HT1080 (cell line): ENCODE measurements around the gene AKAP11. TPM values are rescaled to one million over a fixed set of nuclear protein-coding genes. Genes with fewer than 3 reads are reported as not detected.
A peak's percentile ranks its signal among the peaks of the same experiment; 100 is the strongest.

ENCODE experiments used
- DNase-seq: peaks from one replicate; pipeline ENCODE4 v3.0.0-alpha.2; 2015; ENCODE audit warnings: low read depth
- total RNA-seq: library from RNA; depleted of rRNA; stranded (reverse); fragments of >200 nt; shearing (Covaris generic); gene quantifications from 2 replicates; pipeline ENCODE4 v1.2.3, GENCODE V29; 2014

Gene AKAP11
- total RNA-seq, 1 experiment from 2014 or later: 18.2 TPM

DNA sequence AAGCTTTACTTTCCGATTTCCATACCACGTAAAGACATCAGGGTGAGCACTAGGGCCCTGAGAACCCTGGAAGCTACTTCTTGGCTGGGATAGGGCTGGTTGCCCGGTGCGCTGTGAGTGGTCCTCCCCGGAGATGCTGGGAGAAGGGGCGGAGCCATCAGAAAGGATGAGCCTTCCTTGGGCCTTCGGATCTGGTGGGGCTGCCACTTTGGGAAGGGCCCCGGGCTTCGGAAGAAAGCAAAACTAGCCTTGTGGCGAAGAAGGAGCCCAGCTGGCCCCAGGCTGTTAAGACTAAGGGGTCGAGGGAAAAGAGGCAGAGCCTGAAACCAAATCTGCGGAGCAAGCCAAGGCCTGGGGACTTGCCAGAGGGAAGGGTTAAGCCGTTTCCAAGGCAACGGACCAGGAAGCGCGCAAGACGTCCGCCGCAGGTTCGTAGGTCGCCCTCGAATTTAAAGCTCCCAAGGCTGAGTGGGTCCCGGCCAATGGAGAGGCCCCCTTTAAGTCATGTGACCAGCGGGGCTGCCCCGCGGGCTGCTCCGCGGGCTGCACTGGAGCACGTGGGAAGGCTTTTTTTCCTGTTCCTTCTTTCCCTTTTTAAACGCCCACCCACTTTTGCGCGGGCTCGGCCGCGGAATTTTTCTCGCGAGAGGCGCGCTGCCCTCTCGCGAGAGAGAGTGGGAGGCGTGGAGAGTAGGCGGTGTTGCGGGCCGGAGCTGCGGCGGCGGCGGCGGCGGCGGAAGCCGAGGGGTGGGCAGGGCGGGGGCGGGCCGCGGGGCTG, 426 bp upstream of the AKAP11 start:
- peak; percentile 100 for DNase-seq

DNA sequence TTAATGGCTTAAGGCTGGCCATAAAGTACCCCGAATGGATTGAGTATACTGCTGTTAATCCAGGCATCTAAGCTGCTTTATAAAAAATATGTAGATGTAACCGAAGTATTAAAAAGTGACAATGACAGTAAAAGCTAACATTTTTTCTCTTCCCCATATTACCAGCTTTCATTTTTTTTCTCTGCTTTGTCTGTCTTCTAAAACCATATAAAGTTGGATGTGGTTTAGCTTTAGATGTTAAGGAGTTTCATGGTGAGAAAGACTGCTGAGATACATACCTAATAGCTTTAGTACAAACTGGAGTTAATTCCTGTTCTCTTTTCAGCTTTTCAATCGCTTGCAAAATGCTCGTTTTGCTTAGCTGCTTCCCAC, 838 bp downstream of the AKAP11 start:
- no peak for DNase-seq

DNA sequence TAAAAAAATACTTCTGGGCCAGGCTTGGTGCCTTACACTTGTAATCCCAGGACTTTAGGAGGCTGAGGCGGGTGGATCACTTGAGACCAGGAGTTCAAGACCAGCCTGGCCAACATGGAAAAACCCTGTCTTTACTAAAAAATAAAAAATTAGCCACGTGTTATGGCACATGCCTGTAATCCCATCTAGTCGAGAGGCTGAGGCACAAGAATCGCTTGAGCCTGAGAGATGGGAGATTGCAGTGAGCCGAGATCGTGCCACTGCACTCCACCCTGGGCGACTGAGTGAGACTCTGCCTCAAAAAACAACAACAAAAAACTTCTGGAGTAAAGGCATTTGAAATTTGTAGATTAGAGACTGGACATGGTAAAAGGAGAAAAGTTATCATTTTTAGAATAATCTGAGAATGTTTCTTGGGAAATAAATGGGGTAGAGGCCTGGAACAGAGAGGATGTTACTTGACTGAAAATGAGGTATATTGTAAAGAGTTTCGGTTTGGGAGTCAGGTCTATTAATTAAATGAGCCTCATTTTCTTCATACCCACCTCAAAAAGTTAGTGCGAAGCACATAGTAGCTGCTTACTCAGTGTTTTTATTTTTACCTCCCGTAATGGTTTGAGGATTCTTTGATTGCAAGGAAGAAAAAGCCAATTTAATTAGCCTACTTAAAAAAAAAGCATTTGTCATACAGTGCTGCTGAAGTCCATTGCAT, 2.6 kb downstream of the AKAP11 start:
- DNase-seq: no peak

DNA sequence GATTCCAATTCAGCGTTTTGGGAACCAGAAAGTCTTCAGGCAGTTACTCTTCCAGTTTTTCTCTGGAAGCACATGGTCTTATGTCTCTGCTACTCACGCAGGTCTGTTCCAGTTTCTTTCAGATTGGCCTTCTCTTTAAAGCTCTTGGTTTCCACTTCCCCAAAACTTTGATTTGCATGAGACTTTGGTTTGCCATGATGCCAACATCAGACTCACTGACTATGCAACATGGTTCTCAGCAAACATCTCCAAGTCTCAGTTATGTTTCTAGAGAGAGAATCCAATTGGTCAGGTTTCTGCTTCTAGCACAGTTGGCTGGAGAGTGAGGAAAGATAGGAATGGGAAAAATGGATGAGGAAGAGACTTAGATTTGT, 3.1 kb downstream of the AKAP11 start:
- DNase-seq: no peak

DNA sequence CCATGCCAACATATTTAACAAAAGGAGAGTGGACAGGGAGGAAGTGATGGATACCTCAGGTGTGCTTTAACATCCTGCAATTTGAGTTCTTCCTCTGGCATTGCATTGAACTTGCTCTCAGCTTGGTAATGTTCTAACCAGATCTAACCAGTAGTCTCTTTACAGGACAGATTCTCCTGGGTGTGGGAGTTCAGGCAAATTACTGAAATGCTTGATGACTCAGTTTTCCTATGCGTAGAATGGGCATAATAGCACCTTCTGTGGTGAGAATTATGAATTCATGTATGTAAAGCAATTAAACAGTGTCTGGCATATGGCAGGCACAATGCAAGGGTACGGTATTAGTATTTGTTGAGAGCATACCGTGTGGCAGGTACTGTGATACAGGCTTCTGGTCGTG, 3.6 kb downstream of the AKAP11 start:
- no peak for DNase-seq

DNA sequence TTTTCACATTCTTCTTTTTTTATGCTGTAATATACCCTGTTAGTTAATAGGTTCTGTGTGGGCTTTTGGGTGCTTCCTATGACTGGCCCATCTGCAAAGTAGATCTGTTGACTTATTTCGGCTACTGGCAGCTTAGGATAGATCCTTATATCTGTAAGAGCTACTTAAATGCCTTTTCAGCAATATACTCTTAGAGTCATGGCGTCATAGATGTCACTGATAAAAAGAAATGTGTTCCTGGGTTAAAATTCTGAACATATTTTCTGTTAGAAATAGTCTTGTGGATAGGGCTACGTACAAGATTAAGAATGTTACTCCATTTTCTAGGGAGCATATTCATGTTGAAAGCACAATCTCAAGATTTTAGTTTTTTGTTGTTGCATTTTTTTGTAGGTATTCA, 4.7 kb downstream of the AKAP11 start:
- no peak for DNase-seq

DNA sequence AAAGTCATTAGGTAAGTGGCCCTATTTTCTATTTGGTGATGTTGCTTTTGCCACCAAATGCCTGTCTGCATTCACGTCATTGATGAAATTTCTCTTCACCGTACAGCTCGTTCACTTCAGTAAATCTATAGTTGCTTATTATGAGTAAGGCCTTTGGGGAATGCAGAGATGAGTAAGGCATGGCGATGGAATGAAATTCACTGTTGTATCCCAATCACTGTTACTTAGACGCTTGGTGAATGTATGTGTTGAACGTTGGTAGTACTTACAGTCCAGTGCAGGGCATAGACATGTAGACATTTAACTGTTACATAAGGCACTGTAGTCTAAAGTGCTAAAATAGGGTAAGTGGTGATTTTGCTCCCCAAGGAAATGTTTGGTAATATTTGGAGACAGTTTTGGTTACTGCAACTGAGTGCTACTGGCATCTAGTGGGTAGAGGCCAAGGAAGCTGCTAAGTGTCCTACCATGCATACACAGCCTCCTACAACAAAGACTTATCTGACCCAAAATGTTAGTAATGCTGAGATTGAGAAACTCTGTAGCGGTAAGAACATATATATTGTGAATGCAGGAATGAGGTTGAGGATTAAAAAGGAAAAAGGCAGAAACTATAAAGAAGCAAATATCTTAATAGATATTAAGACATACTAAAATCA, 5.8 kb downstream of the AKAP11 start:
- DNase-seq: no peak

DNA sequence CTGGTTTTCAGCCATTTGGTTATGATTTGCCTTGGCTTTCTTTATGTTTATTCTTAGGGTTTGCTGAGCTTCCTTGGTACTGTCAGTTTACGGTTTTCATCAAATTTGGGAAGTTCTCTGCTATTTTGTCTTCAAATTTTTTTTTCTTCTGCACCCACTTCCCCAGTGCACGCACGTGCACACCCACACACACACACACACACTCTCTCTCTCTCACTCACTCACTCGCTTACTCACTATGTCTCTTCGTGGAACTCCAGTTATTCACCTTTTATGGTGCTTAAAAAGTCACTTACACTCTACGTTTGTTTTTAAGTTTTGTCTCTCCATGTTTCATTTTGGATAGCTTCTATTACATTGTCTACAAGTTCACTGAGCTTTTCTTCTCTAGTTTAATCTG, 7.1 kb downstream of the AKAP11 start:
- no peak for DNase-seq

DNA sequence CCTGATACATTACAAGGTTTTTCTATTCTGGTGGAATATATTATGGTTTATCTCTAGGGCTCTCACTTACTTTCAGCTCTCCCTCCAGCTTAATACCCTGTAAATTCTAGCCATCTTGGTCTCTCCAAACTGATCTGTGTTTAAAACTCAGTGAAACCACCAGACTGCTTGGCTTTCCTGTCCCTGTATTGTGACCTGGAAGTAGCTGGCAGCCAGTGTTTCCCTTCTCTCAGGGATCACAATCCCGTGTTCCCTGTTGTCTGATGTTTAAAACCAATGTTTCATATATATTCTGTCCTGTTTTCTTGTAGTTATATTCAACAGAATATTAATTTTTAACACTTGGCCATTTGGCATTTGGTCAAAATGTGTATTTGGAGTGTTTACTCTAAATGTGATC, 8.0 kb downstream of the AKAP11 start:
- no peak for DNase-seq

DNA sequence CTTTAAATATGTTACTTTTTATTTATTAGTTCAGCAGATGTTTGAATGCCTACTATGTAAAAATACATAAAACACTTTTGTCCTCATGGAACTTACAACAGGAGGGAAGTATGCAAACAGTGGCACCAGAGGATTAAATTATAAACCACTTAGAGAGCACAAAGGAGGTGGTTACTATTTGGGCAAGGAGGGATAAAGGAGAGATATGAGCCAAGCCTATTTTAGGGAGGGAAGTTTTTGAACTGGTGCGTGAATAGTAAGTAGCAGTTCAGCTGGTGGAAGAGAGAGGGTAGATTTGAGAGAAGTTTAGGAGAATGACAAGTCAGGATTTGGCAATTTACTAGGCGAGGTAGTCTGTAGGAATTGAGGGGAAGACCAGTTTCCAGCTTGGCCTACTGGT, 8.6 kb downstream of the AKAP11 start:
- DNase-seq: no peak

DNA sequence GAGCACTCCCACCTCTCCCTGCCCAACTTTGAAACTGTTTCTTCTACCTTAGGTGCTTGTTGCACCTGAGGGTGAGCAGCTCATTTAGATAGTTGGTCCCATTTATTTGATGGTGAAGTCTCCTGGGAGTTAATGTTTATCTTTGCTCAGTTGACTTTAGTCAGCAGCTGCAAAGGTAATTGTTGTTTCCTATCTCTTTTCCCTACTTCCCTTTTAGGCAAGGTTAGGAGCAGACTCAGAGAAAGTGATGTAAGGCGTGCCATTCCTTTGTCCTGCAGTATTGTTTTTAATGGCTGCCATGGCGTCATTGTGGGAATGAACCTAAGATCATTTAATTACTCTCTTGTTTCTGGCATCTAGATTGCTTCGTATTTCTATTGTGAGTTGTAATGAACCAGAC, 11.6 kb downstream of the AKAP11 start:
- DNase-seq: no peak

DNA sequence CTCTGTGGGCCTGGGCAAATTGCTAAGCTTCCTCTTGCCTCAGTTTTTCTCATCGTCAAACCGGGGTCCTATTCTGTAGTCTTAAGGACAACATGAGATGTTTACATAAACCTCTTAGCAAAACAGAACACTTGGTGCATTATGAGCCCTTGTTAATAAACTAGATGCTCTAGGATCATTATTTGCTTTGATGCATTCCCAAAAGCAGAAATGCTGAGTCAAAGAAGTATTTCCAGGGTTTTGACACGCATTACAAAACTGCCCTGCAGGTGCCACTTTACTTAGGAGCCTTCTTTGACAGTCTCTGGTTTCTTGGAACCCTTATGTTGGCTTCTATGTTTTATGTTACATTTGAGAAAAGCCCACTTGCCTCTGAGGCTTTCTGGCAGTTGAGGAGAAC, 12.1 kb downstream of the AKAP11 start:
- no peak for DNase-seq

DNA sequence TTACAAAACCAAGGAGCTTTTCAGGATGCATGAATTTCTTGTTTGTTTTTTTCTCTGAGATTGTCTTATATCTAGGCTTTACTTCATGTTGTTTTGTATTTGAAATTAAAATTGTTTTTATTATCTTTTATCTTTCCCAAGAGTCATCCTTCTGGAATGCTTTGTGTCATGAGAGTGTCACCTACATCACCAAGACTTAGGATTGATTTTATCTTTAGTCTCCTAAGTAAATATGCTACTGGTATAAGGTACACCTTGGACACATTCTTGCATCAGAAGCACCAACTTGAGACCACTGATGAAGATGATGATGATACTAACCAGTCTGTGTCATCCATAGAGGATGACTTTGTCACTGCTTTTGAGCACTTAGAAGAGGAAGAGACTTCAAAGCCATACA, 26.4 kb downstream of the AKAP11 start:
- DNase-seq: no peak

DNA sequence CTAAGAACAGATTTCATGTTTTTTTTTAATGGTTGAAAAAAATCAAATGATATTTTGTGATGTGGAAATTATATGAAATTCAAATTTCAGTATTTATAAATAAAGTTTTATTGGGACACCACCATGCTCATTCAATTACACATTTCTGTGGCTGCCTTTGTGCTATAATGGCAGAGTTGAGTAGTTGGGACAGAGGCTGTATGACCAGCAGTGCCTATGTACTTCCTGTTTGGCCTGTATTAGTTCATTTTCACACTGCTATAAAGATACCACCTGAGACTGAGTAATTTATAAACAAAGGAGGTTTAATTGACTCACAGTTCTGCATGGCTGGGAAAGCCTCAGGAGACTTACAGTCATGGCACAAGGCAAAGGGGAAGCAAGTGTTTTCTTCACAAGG, 33.6 kb downstream of the AKAP11 start:
- peak; percentile 44 for DNase-seq

DNA sequence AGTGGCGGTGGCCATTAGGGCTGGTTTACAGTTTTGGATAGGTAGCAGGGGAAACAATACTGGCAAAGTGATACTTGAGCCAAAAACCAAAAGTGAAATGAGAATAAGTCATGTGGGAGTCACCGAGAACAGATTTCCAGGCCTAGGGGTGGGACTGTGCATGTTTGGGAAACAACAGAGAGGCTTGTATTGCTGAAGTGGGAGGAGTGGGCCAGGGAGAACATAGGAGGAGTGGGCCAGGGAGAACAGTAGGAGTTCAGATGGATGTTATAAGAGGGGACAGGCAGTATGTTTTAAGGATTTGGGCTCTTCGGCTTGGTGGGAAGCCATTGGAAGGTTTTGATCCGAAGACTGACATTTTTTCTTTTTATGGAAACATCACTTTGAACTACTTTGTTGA, 35.5 kb downstream of the AKAP11 start:
- DNase-seq: no peak

DNA sequence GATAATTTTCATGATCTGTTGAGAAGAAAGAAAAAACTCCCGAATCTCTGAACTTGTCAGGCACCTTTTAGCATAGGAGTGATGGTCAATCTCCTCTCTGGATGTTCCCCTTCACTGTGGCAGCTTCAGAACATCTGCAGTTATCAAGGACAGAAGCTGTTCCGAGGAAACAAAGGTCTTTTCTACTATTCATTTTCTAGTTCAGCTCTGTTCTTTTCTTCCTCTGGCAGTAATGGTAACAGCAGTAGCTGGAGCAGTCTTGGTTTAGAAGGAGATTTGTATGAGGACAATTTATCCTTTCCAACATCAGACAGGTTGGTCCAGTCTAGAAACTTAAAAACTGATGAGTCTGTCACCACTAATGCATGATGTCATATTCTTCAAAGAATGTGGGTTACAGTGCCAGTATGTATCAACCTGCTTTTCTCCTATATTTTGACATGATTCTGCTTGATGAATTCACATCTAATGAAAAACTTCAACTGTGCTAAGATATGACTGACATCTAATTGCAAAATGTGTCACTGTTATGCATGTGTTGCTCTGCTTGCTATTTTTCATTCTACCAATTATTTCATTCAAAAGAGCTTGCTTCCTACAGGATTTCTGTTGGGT, 41.0 kb downstream of the AKAP11 start:
- DNase-seq: no peak

DNA sequence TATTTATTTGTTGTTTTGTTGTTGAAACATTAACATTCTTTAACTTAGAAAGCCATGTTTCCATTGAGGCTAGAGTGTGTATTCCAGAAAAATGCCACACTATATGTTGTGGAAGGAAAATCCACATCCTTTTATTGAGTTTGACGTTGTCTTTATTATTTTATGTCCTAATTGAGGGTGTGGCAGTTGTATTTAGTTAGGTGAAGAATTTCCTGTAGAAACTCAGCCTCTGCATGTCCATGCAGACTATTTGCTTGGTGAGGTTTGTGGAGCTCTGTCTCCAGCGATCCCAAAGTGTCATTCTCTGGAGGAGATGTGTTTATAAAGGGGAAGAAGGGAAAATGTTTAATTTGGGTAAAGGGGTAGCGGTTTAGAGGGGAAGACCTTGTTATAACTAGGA, 46.6 kb downstream of the AKAP11 start:
- no peak for DNase-seq

DNA sequence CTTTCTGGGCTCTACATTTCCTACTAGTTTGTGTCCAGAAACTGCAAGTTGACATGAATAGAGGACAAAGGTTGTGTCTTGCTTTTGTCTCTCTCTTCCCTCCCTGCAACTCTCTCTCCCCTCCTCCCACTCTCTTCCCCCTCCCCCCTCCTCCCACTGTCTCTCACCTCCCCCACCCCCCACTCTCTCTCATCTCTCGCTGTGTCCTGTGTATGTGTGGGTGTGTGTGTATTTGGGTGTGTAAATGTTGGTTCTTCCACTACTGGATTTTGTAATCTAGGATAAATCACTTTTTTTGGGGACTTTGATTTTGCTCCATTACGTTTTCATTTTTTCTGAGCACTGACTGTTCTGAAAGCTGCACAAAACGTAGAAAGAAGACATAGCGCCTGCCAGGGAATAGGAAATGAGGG, 48.4 kb downstream of the AKAP11 start:
- DNase-seq: no peak

DNA sequence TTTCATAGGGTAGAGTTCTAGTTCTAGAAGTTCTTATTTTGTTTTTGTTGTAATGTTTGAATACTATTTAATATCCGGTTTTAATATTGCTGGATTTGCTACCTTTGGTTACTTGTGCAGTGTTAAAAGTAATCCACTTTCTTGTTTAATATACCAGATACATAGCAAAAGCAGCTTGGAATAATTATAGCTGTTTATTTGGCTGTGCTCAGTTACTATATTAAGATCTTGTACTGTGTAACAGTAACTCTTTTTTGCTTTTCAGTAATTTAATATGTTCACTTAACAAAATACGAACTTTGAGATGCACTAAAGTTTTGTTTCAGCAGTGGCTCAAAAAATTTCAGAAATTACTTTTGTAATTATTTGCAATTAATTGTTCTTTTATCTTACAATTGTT, 50.9 kb downstream of the AKAP11 start:
- no peak for DNase-seq

DNA sequence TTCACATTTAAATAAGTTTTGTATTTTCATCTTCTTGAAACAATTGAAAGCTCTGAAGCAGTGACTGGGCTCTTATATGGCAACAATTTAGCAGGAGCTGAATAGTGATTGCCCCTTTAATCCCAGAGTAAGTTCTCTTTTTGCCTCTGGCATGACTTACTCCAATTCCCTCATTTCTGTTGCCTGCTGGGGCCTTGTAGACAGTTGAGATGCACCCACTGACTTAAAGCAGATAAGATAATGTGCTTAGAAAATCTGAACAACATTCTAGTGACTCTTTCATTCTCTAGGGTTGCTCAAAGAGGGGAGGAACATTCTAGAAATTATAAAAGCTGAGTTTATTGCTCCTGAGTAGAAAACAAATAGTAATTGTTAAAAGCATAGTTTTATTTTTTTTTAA, 52.8 kb downstream of the AKAP11 start:
- no peak for DNase-seq

DNA sequence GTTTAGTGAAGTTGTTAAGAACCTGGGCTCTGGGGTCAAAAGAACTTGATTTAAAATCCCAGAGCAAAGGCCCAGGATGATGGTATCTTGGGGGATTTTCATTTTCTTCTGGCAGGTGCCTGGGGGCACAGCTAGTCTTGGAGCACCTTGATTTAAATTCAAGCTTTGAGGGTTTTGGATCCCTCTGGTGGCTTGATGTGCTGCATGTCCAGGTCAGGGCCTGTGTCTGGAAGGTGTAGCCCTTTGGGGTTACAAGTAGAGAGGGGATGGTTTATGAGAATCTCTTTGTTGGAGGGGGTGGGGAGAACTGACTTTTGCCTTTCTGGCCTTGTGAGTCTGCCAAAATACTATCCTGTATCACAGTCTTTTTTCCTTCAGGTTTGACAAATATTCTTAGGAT, 55.8 kb downstream of the AKAP11 start:
- DNase-seq: no peak

DNA sequence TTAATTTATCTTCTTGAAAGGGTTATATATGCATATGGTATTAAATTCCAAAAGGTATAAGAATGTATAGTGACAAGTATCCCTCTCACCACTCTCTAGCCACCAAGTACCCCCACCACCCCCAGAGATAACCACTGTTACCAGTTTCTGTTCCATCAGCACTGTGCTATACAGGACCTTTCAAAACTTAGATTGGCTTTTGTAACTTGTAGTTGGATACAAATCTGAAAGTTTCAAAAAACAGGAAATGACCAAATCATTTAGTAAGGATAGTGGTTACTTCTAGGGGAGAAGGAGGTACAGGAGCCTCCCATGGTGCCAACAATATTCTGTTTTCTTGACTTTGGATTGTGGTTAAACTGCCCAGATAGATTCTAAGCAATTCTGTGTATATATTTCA, 56.7 kb downstream of the AKAP11 start:
- DNase-seq: peak; percentile 64
